ENCODE measurements around the gene MEI1.

MEI1 gene

DNA sequence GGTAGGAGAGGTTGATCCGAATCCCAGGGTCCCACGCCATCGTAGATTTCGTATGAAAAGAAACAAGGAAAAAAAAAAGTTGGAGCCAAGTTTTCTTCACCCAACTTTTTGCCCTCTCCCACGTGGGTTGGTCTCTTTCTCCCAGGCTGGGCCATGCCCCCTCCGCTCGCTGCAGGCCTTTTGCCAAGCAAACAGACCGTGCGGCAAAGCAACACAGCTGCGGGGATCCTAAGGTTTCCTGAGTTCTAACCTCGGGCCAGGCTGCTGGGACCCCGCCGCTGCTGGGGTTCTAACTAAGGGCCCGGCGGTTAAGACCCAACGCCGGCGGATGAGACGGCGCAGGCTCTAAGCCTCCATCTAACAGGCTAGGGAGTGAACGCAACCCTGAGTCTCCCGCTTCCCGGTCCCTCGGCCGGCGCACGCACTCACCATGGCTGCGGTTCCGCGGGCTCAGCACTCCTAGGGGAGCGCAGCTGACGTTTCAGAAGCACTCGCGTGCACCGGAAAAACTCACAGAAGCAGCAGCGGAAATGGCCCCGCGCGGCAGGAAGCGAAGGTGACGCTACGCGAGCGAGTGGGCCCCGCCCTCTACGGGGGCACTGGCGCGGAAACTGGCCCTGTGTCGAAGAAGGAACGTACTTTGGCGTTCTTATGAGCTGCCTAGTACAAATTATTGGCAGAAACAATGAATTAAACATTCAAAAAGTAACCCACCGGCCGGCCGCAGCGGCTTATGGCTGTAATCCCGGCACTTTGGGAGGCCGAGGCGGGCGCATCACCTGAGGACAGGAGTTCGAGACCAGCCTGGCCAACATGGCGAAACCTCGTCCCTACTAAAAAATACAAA, 10.7 kb upstream of the MEI1 start, which contains the start of gene SNU13:
Gene SNU13 (minus strand): TSS at position 503 of the 847 bp plus-strand sequence. CDS start 71 bp downstream, at position 432.
- H3K4me1 ChIP-seq (ENCODE audit: control insufficient read depth, low read depth, low read length): no peaks in the 10 kb centered on the region

DNA sequence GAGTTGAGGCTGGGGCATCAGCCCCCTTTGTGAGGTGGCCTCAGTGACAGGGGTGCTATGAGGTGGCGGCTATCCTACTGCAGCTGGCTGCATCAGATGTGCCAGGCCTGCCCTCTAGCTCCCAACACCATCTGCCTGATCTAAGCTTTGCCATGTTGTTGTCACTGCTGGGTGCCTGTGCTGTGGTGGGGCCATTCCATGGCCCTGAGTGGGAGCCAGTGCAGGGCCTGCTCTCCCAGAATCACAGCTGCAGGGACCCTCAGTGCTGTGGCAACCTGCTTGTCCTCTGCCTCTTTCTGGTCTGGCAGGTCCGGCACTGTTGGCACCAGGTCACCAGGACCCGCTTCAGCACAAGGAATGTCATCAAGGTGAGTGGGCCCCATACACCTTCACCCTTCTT, 8.8 kb upstream of the MEI1 start:
- H2AK5ac ChIP-seq (ENCODE audit: low read length): no peak overlapping the region

More for the DNA sequence above, 10.7 kb upstream of the MEI1 start, which contains the start of gene SNU13:
- H2BK120ac ChIP-seq (ENCODE audit: low read depth, low read length): no peak within 1 kb of the TSS
- H3K27ac ChIP-seq (ENCODE audit: low read depth, low read length): peak within 1 kb of the TSS; percentile 71
- H2BK15ac ChIP-seq (replicated peaks; ENCODE audit: low read depth): no peak within 1 kb of the TSS
- peak; percentile 94 for DNase-seq
- H3K56ac ChIP-seq (ENCODE audit: low read length): peak within 1 kb of the TSS; percentile 96
- no peaks in the 10 kb centered on the region for H3K79me1 ChIP-seq (ENCODE audit: low read length)
- no peak within 1 kb of the TSS for H4K5ac ChIP-seq (ENCODE audit: low read length)
- H3K79me2 ChIP-seq (ENCODE audit: control insufficient read depth, insufficient read depth, low read length): peaks cover 33% of the 10 kb centered on the region
- no peak within 1 kb of the TSS for H3K4ac ChIP-seq (ENCODE audit: low read depth, low read length)
- no peak within 1 kb of the TSS for H2BK5ac ChIP-seq (ENCODE audit: low read length)
- no peak within 1 kb of the TSS for H3K23ac ChIP-seq (ENCODE audit: low read length)
- H2AK5ac ChIP-seq (ENCODE audit: low read length): no peak within 1 kb of the TSS
- peak within 1 kb of the TSS; percentile 72 for H3K18ac ChIP-seq (ENCODE audit: low read length)
- peak within 1 kb of the TSS; percentile 51 for H3K4me2 ChIP-seq (ENCODE audit: low read length)
- H4K8ac ChIP-seq (ENCODE audit: low read depth, low read length): peak within 1 kb of the TSS; percentile 99
- H3K9ac ChIP-seq (ENCODE audit: low read length): peak within 1 kb of the TSS; percentile 98
- no CpG with 5 or more reads among the region's 62 CpGs for WGBS (ENCODE audit: extremely low coverage, insufficient coverage, low lambda C conversion rate)
- H3K27me3 ChIP-seq (ENCODE audit: insufficient read depth, low read length, poor library complexity): no peaks in the 10 kb centered on the region
- no peaks in the 10 kb centered on the region for H3K36me3 ChIP-seq (ENCODE audit: control insufficient read depth, insufficient read depth, low read length)
- peak within 1 kb of the TSS; percentile 88 for H3K4me3 ChIP-seq (ENCODE audit: low read length)

DNA sequence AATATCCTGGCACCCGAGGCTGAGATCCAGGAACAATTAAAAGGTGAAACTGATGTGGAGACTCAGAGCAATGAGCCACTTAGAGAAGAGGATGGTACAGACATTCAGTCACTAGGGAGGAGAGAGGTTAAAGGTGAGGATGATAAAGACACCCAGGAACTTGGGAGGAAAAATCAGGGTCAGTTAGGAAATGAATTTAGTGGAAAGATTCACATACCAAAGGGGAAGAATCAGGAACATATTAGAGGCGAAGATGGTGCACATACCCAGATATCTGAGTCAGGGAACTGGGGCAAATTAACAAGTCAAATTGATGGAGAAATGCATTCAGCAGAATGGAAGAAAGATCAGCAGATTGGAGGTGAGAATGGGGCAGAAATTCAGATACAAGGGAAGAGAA, 4.1 kb upstream of the MEI1 start:
- Histone ChIP-seq H3K79me1 (ENCODE audit: low read length) (no peaks in the 10 kb centered on the region), H3K18ac (ENCODE audit: low read length) (no peak overlapping the region), H3K36me3 (ENCODE audit: control insufficient read depth, insufficient read depth, low read length) (no peaks in the 10 kb centered on the region), H3K4me1 (ENCODE audit: control insufficient read depth, low read depth, low read length) (no peaks in the 10 kb centered on the region), H3K27ac (ENCODE audit: low read depth, low read length) (no peak overlapping the region), H2BK120ac (ENCODE audit: low read depth, low read length) (no peak overlapping the region), H2BK15ac (replicated peaks; ENCODE audit: low read depth) (no peak overlapping the region), H4K5ac (ENCODE audit: low read length) (no peak overlapping the region), H4K8ac (ENCODE audit: low read depth, low read length) (no peak overlapping the region), H3K9ac (ENCODE audit: low read length) (no peak overlapping the region), H3K4me3 (ENCODE audit: low read length) (no peak overlapping the region), H2AK5ac (ENCODE audit: low read length) (no peak overlapping the region), H3K4ac (ENCODE audit: low read depth, low read length) (no peak overlapping the region), H3K23ac (ENCODE audit: low read length) (no peak overlapping the region), H3K56ac (ENCODE audit: low read length) (no peak overlapping the region), H2BK5ac (ENCODE audit: low read length) (no peak overlapping the region), H3K27me3 (ENCODE audit: insufficient read depth, low read length, poor library complexity) (no peaks in the 10 kb centered on the region), H3K4me2 (ENCODE audit: low read length) (no peak overlapping the region), H3K79me2 (ENCODE audit: control insufficient read depth, insufficient read depth, low read length) (no peaks in the 10 kb centered on the region)
- WGBS (ENCODE audit: extremely low coverage, insufficient coverage, low lambda C conversion rate): no CpG with 5 or more reads among the region's 2 CpGs
- no peak for DNase-seq

More for the DNA sequence above, 8.8 kb upstream of the MEI1 start:
- no peak overlapping the region for H4K8ac ChIP-seq (ENCODE audit: low read depth, low read length)
- no peak overlapping the region for H3K56ac ChIP-seq (ENCODE audit: low read length)
- H3K4ac ChIP-seq (ENCODE audit: low read depth, low read length): no peak overlapping the region
- no peak overlapping the region for H3K18ac ChIP-seq (ENCODE audit: low read length)
- no CpG with 5 or more reads among the region's 3 CpGs for WGBS (ENCODE audit: extremely low coverage, insufficient coverage, low lambda C conversion rate)
- H2BK5ac ChIP-seq (ENCODE audit: low read length): no peak overlapping the region
- H2BK15ac ChIP-seq (replicated peaks; ENCODE audit: low read depth): no peak overlapping the region
- H3K27ac ChIP-seq (ENCODE audit: low read depth, low read length): no peak overlapping the region
- DNase-seq: no peak
- H3K36me3 ChIP-seq (ENCODE audit: control insufficient read depth, insufficient read depth, low read length): no peaks in the 10 kb centered on the region
- H3K23ac ChIP-seq (ENCODE audit: low read length): no peak overlapping the region
- no peak overlapping the region for H3K9ac ChIP-seq (ENCODE audit: low read length)
- H3K4me1 ChIP-seq (ENCODE audit: control insufficient read depth, low read depth, low read length): no peaks in the 10 kb centered on the region
- H4K5ac ChIP-seq (ENCODE audit: low read length): no peak overlapping the region
- H3K27me3 ChIP-seq (ENCODE audit: insufficient read depth, low read length, poor library complexity): no peaks in the 10 kb centered on the region
- H3K4me3 ChIP-seq (ENCODE audit: low read length): no peak overlapping the region
- H2BK120ac ChIP-seq (ENCODE audit: low read depth, low read length): no peak overlapping the region
- H3K79me1 ChIP-seq (ENCODE audit: low read length): no peaks in the 10 kb centered on the region
- peaks cover 22% of the 10 kb centered on the region for H3K79me2 ChIP-seq (ENCODE audit: control insufficient read depth, insufficient read depth, low read length)
- H3K4me2 ChIP-seq (ENCODE audit: low read length): no peak overlapping the region

DNA sequence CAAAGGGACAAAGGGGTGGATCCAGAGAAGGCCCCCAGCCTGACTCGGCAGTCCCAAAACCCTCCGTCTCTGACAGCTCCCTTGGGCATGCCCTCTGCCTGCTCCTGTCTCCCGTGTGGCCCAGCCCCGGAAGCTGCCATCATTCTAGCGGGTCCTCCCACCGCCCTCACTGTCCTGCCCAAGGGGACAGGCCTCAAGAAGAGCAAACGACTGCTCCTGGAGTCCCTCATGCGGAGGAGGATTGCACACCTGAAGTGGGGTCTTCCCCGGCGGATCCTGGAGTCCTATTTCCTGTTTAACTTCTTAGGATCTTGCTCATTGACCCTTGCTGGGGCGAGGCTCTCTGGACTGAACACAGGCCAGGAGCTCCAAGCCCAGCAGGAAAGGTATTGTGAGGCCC, 2.6 kb upstream of the MEI1 start:
- H3K9ac ChIP-seq (ENCODE audit: low read length): no peak overlapping the region
- no peak overlapping the region for H3K4me3 ChIP-seq (ENCODE audit: low read length)
- H3K23ac ChIP-seq (ENCODE audit: low read length): no peak overlapping the region
- peak overlapping the region; percentile 26 for H4K5ac ChIP-seq (ENCODE audit: low read length)
- H3K56ac ChIP-seq (ENCODE audit: low read length): peak overlapping the region; percentile 52
- H3K4me1 ChIP-seq (ENCODE audit: control insufficient read depth, low read depth, low read length): no peaks in the 10 kb centered on the region
- H2AK5ac ChIP-seq (ENCODE audit: low read length): no peak overlapping the region
- H3K36me3 ChIP-seq (ENCODE audit: control insufficient read depth, insufficient read depth, low read length): no peaks in the 10 kb centered on the region
- no peak for DNase-seq
- H3K79me2 ChIP-seq (ENCODE audit: control insufficient read depth, insufficient read depth, low read length): no peaks in the 10 kb centered on the region
- H3K18ac ChIP-seq (ENCODE audit: low read length): no peak overlapping the region
- H3K27me3 ChIP-seq (ENCODE audit: insufficient read depth, low read length, poor library complexity): no peaks in the 10 kb centered on the region
- H4K8ac ChIP-seq (ENCODE audit: low read depth, low read length): no peak overlapping the region
- H3K4ac ChIP-seq (ENCODE audit: low read depth, low read length): no peak overlapping the region
- no peak overlapping the region for H2BK5ac ChIP-seq (ENCODE audit: low read length)
- no CpG with 5 or more reads among the region's 11 CpGs for WGBS (ENCODE audit: extremely low coverage, insufficient coverage, low lambda C conversion rate)
- H3K4me2 ChIP-seq (ENCODE audit: low read length): no peak overlapping the region
- no peak overlapping the region for H2BK15ac ChIP-seq (replicated peaks; ENCODE audit: low read depth)
- H3K79me1 ChIP-seq (ENCODE audit: low read length): no peaks in the 10 kb centered on the region
- no peak overlapping the region for H3K27ac ChIP-seq (ENCODE audit: low read depth, low read length)
- no peak overlapping the region for H2BK120ac ChIP-seq (ENCODE audit: low read depth, low read length)

DNA sequence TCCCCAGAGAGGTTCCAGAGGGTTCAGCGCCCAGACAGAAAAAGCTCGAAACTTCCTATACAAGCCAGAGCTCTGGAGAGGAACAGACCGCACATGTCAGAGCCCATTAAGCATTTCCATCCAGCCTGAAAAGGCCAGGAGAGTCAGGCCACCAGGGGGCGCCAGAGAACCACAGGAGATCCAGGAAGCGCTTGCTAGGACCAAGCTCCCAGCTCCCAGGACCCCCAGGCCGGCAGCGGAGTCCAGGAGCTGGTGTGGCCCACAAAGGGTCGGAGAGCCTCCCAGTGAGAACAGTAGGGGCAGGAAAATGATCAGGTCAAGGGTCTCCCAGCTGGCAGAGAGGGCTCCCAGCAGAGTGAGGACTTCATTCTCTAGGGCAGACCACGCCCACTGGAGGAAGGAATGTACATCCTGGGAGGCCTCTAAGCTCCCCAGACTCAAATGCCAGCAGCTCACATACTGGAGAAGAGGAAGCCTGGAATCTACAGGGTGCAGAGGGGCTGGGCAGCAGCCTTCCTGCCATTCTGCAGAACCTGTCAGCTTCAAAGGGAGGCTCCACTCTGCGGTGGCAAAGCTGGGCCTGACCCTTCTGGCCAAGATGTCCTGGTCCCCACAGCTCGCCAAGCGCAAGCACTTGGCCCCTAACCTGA, 2.1 kb upstream of the MEI1 start:
- H3K36me3 ChIP-seq (ENCODE audit: control insufficient read depth, insufficient read depth, low read length): no peaks in the 10 kb centered on the region
- H3K4me3 ChIP-seq (ENCODE audit: low read length): no peak overlapping the region
- H2BK15ac ChIP-seq (replicated peaks; ENCODE audit: low read depth): no peak overlapping the region
- peak overlapping the region; percentile 26 for H4K5ac ChIP-seq (ENCODE audit: low read length)
- H2BK5ac ChIP-seq (ENCODE audit: low read length): no peak overlapping the region
- no peaks in the 10 kb centered on the region for H3K79me2 ChIP-seq (ENCODE audit: control insufficient read depth, insufficient read depth, low read length)
- H3K27me3 ChIP-seq (ENCODE audit: insufficient read depth, low read length, poor library complexity): no peaks in the 10 kb centered on the region
- no peak overlapping the region for H2BK120ac ChIP-seq (ENCODE audit: low read depth, low read length)
- H3K79me1 ChIP-seq (ENCODE audit: low read length): no peaks in the 10 kb centered on the region
- no peak overlapping the region for H2AK5ac ChIP-seq (ENCODE audit: low read length)
- H3K23ac ChIP-seq (ENCODE audit: low read length): no peak overlapping the region
- no CpG with 5 or more reads among the region's 12 CpGs for WGBS (ENCODE audit: extremely low coverage, insufficient coverage, low lambda C conversion rate)
- peak; percentile 97 for DNase-seq
- H3K4me1 ChIP-seq (ENCODE audit: control insufficient read depth, low read depth, low read length): no peaks in the 10 kb centered on the region
- H3K56ac ChIP-seq (ENCODE audit: low read length): peak overlapping the region; percentile 52
- peak overlapping the region; percentile 10 for H3K18ac ChIP-seq (ENCODE audit: low read length)
- peak overlapping the region; percentile 7 for H3K9ac ChIP-seq (ENCODE audit: low read length)
- no peak overlapping the region for H4K8ac ChIP-seq (ENCODE audit: low read depth, low read length)
- no peak overlapping the region for H3K27ac ChIP-seq (ENCODE audit: low read depth, low read length)
- H3K4ac ChIP-seq (ENCODE audit: low read depth, low read length): no peak overlapping the region
- no peak overlapping the region for H3K4me2 ChIP-seq (ENCODE audit: low read length)

All from mesendoderm (in vitro differentiated cells).